ENCODE measurements around the gene NFKBIA.
"Not testable (repeated sequence)": the region's sequence is repeated elsewhere in the genome, so short reads cannot be mapped to it uniquely, and the experiment has no call there.

The NFKBIA gene

GRCh38 chr14:35362450-35362849, 42.1 kb downstream of the NFKBIA start:
- DNase-seq (ENCODE audit: low spot score): no peak
- no peak for TF ChIP-seq CTCF (IDR thresholded peaks at IDR 0.05; ENCODE audit: extremely low read depth, missing control alignments)

GRCh38 chr14:35361141-35361480, 43.4 kb downstream of the NFKBIA start:
- no peak for DNase-seq (ENCODE audit: low spot score)
- no peak for TF ChIP-seq CTCF (IDR thresholded peaks at IDR 0.05; ENCODE audit: extremely low read depth, missing control alignments)

- not testable (repeated sequence) for DNase-seq (ENCODE audit: low spot score)
These were observed 44.9 kb downstream of the NFKBIA start for GRCh38 chr14:35359655-35360054.

GRCh38 chr14:35355981-35356841, 48.3 kb downstream of the NFKBIA start:
- TF ChIP-seq CTCF (IDR thresholded peaks at IDR 0.05; ENCODE audit: extremely low read depth, missing control alignments): no peak
- DNase-seq (ENCODE audit: low spot score): peak; percentile 61

- not testable (repeated sequence) for DNase-seq (ENCODE audit: low spot score)
These were observed 49.3 kb downstream of the NFKBIA start for GRCh38 chr14:35355235-35355634.

- no peak for DNase-seq (ENCODE audit: low spot score)
These were observed 51.0 kb downstream of the NFKBIA start for GRCh38 chr14:35353409-35354172.

GRCh38 chr14:35352274-35353233, 52.0 kb downstream of the NFKBIA start:
- DNase-seq (ENCODE audit: low spot score): no peak
- no peak for TF ChIP-seq CTCF (IDR thresholded peaks at IDR 0.05; ENCODE audit: extremely low read depth, missing control alignments)

More at GRCh38 chr14:35353409-35354172, 51.0 kb downstream of the NFKBIA start:
- TF ChIP-seq CTCF (IDR thresholded peaks at IDR 0.05; ENCODE audit: extremely low read depth, missing control alignments): no peak

- TF ChIP-seq CTCF (IDR thresholded peaks at IDR 0.05; ENCODE audit: extremely low read depth, missing control alignments): no peak
- no peak for DNase-seq (ENCODE audit: low spot score)
These were observed 52.7 kb downstream of the NFKBIA start for GRCh38 chr14:35351897-35352273.

Data from GM20000 (cell line).